ENCODE results near the gene SAP30.

Gene SAP30

GRCh38 chr4:173370477-173371291, at the start of gene SAP30:
Gene SAP30 (plus strand): TSS chr4:173370954. CDS start chr4:173371183, 229 bp downstream.
- peak; percentile 92 to 93 for ATAC-seq

- no peak for ATAC-seq
Measured at GRCh38 chr4:173325007-173325736, 45.6 kb upstream of the SAP30 start.

GRCh38 chr4:173328236-173328901, 42.4 kb upstream of the SAP30 start:
- ATAC-seq = no peak

GRCh38 chr4:173330590-173330989, 40.2 kb upstream of the SAP30 start:
- no peak for ATAC-seq

- ATAC-seq = no peak
Measured at GRCh38 chr4:173332021-173332487, 38.7 kb upstream of the SAP30 start.

- ATAC-seq = no peak
Measured at GRCh38 chr4:173332963-173333657, 37.6 kb upstream of the SAP30 start.

- no peak for ATAC-seq
Measured at GRCh38 chr4:173333658-173334084, 37.1 kb upstream of the SAP30 start.

GRCh38 chr4:173334085-173334890, 36.5 kb upstream of the SAP30 start, which contains the start of gene HMGB2:
Gene HMGB2 (minus strand): TSS chr4:173334358. CDS start chr4:173333649, 709 bp downstream.
- peak; percentile 98 to 99 for ATAC-seq

- peak; percentile 6 to 13 for ATAC-seq
Measured at GRCh38 chr4:173334891-173335752, 35.6 kb upstream of the SAP30 start.

GRCh38 chr4:173337463-173337862, 33.3 kb upstream of the SAP30 start:
- ATAC-seq = no peak

GRCh38 chr4:173343832-173344397, 26.8 kb upstream of the SAP30 start:
- no peak for ATAC-seq

- ATAC-seq = no peak
Measured at GRCh38 chr4:173345648-173346047, 25.1 kb upstream of the SAP30 start.

- no peak for ATAC-seq
Measured at GRCh38 chr4:173346074-173346473, 24.7 kb upstream of the SAP30 start.

- no peak for ATAC-seq
Measured at GRCh38 chr4:173347467-173347866, 23.3 kb upstream of the SAP30 start.

- no peak for ATAC-seq
Measured at GRCh38 chr4:173357939-173358338, 12.8 kb upstream of the SAP30 start.

- ATAC-seq = no peak
Measured at GRCh38 chr4:173360587-173361221, 10.1 kb upstream of the SAP30 start.

- no peak for ATAC-seq
Measured at GRCh38 chr4:173362666-173363065, 8.1 kb upstream of the SAP30 start.

- no peak for ATAC-seq
Measured at GRCh38 chr4:173365359-173365996, 5.3 kb upstream of the SAP30 start.

- no peak for ATAC-seq
Measured at GRCh38 chr4:173367285-173367684, 3.5 kb upstream of the SAP30 start.
